Suprapubic skin (tissue), 4 donors: ENCODE data around the gene ATG2A. TPM values are rescaled to one million over a fixed set of nuclear protein-coding genes. Genes with fewer than 3 reads are reported as not detected.
A peak's percentile ranks its signal among the peaks of the same experiment; 100 is the strongest.

Source experiments
- DNase-seq, 2 donors: peaks; one replicate each; pipeline ENCODE4 v3.0.0-alpha.2; 2019; ENCODE audit warnings: low spot score in 2 of 2
- H3K27ac ChIP-seq: fragments of 200-600 bp; sonication (generic); one replicate; pipeline ENCODE4 v1.5.1; 2019
- H3K27me3 ChIP-seq: fragments of 200-600 bp; sonication (generic); one replicate; pipeline ENCODE4 v1.5.1; 2019
- H3K36me3 ChIP-seq: fragments of 200-600 bp; sonication (generic); one replicate; pipeline ENCODE4 v1.5.1; 2019
- H3K4me1 ChIP-seq: fragments of 200-600 bp; sonication (generic); one replicate; pipeline ENCODE4 v1.5.1; 2019
- H3K4me3 ChIP-seq: fragments of 200-600 bp; sonication (generic); one replicate; pipeline ENCODE4 v1.5.1; 2019; ENCODE audit warnings: mild to moderate bottlenecking
- H3K9me3 ChIP-seq: fragments of 200-600 bp; sonication (generic); one replicate; pipeline ENCODE4 v1.5.1; 2019
- CTCF ChIP-seq, 2 donors: fragments of 200-600 bp in 1 of 2; fragments of 450-650 bp in 1 of 2; sonication (generic) in 1 of 2; IDR thresholded peaks; one replicate each; pipeline ENCODE4 v1.5.1; 2016 to 2019; ENCODE audit warnings: antibody characterized with exemption in 2 of 2, mild to moderate bottlenecking in 1 of 2, moderate library complexity in 1 of 2
- EP300 ChIP-seq: sonication (generic); formaldehyde crosslinking; IDR thresholded peaks from one replicate; pipeline ENCODE4 v1.6.1; 2017; ENCODE audit warnings: antibody characterized with exemption
- POLR2A ChIP-seq, 2 donors: fragments of 450-650 bp; IDR thresholded peaks; one replicate each; pipeline ENCODE4 v1.6.1; 2017; ENCODE audit warnings: antibody characterized with exemption in 2 of 2, mild to moderate bottlenecking in 2 of 2, moderate library complexity in 2 of 2
- POLR2AphosphoS5 ChIP-seq, 3 donors: sonication (generic); formaldehyde crosslinking; IDR thresholded peaks; one replicate each; pipeline ENCODE4 v1.6.1; 2017; ENCODE audit warnings: antibody characterized with exemption in 3 of 3
- WGBS: methylation state at CpG from one replicate; pipeline ENCODE4 v1.1.5; 2018; 5-methylcytosine and 5-hydroxymethylcytosine counted together
- total RNA-seq, 4 donors: library from RNA; depleted of rRNA; stranded (reverse); fragments of >200 nt; gene quantifications; one replicate each; pipeline ENCODE4 v1.1.0, GENCODE V29; 2016

The ATG2A gene
- total RNA-seq, 4 donors from 2014 or later, result 69.5 to 82.2 (median 76.0) TPM

- peak overlapping the region; percentile 23 for H3K27ac ChIP-seq
- no peaks in the 10 kb centered on the region for H3K27me3 ChIP-seq
- DNase-seq, result no peak
- H3K4me3 ChIP-seq, result peak overlapping the region; percentile 95
- TF ChIP-seq EP300 (no peak), POLR2A (IDR thresholded peaks at IDR 0.05) (no peak), POLR2AphosphoS5 (IDR thresholded peaks at IDR 0.05) (no peak), CTCF (IDR thresholded peaks at IDR 0.05) (no peak)
- 86% methylated on average over 29 of the region's 29 CpGs for WGBS
- H3K4me1 ChIP-seq, result peaks cover 87% of the 10 kb centered on the region
- H3K9me3 ChIP-seq, result no peaks in the 10 kb centered on the region
- H3K36me3 ChIP-seq, result peaks cover 31% of the 10 kb centered on the region
Observed at GRCh38 chr11:64874308-64875240, 42.4 kb downstream of the ATG2A start.

DNA sequence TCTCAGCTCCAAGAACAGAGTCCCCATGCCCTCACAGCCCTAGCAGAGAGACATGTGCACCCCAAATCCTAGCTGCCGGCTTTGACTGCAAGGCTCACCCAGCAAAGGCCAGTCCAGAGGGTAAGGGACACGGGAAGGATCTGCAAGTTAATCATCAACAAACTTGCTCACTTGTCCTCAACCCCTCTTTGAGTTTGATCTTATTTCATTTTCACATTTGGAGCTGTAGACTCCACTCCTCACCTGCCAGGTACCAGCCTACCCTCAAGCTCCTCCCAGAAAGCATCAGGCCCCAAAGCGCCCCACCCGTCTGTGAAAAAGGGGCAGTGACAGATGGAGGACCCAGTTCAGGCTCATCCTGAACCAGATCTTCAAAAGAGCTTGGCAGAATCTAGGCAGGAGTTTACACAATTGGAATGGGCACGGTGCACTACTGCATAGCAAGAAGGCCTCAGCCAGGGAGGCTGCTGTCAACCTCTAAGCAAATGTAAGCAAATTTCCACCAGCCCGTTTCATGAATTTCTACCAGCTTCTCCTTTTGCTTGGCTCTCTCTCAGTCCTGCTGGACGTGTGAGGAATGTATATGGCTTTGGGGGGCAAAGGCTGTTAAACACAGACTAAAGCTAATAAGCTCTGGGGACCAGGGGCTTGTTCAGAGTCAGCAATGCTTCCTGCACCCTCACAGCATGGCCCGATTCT lies 44.1 kb downstream of the ATG2A start:
- no peak overlapping the region for H3K27ac ChIP-seq
- no peak for DNase-seq

GRCh38 chr11:64871492-64871891 lies 45.5 kb downstream of the ATG2A start:
- no peak overlapping the region for H3K27ac ChIP-seq
- H3K9me3 ChIP-seq, result no peaks in the 10 kb centered on the region
- H3K4me1 ChIP-seq, result peaks cover 85% of the 10 kb centered on the region
- DNase-seq, result no peak
- H3K27me3 ChIP-seq, result no peaks in the 10 kb centered on the region
- no peak overlapping the region for H3K4me3 ChIP-seq
- TF ChIP-seq EP300, result no peak
- no peak for TF ChIP-seq POLR2AphosphoS5 (IDR thresholded peaks at IDR 0.05)
- TF ChIP-seq CTCF (IDR thresholded peaks at IDR 0.05), result no peak
- no peak for TF ChIP-seq POLR2A (IDR thresholded peaks at IDR 0.05)
- WGBS, result 72% methylated on average over 3 of the region's 3 CpGs
- H3K36me3 ChIP-seq, result peaks cover 31% of the 10 kb centered on the region

More for the DNA sequence above, 44.1 kb downstream of the ATG2A start:
- Histone ChIP-seq H3K9me3 (no peaks in the 10 kb centered on the region), H3K4me1 (peaks cover 93% of the 10 kb centered on the region), H3K36me3 (peaks cover 31% of the 10 kb centered on the region), H3K27me3 (no peaks in the 10 kb centered on the region), H3K4me3 (no peak overlapping the region)
- TF ChIP-seq CTCF (IDR thresholded peaks at IDR 0.05) (no peak), EP300 (no peak), POLR2AphosphoS5 (IDR thresholded peaks at IDR 0.05) (no peak), POLR2A (IDR thresholded peaks at IDR 0.05) (no peak)
- 79% methylated on average over 8 of the region's 8 CpGs for WGBS

DNA sequence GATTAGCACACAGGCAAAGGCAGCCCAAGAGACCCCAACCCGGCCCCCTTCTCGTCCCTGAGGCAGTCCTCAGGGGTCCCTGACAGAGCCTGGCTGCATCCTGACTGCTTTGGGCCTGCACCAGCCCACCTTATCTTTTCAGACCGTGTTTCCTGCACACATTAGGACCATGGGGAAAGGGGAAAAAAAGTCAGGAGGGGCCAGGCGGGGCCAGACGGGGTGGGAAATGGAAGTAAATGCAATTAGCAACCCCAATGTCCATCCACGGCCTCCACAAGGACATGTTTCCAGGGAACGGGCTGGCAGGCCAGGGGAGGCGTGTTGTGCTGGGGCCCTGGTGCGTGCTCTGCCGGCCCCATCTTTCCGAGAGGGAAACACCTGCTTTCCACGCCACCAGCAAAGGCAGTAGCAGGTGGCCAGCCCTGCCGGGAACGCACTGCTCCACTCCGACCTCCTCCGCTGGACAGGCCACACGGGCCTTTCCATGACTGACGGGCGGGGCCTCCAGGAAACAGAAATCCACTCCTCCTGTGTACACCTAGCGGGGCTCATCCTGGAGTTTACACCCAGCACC lies 46.0 kb downstream of the ATG2A start:
- peak overlapping the region; percentile 67 for H3K27ac ChIP-seq
- H3K4me3 ChIP-seq, result peak overlapping the region; percentile 1
- peaks cover 80% of the 10 kb centered on the region for H3K4me1 ChIP-seq
- no peak for DNase-seq
- TF ChIP-seq POLR2AphosphoS5 (IDR thresholded peaks at IDR 0.05) (no peak), CTCF (IDR thresholded peaks at IDR 0.05) (no peak), EP300 (no peak), POLR2A (IDR thresholded peaks at IDR 0.05) (no peak)
- 82% methylated on average over 18 of the region's 20 CpGs for WGBS
- H3K27me3 ChIP-seq, result no peaks in the 10 kb centered on the region
- H3K9me3 ChIP-seq, result no peaks in the 10 kb centered on the region
- peaks cover 31% of the 10 kb centered on the region for H3K36me3 ChIP-seq
